ENCODE results near the gene RAVER2. TPM values are rescaled to one million over a fixed set of nuclear protein-coding genes. Genes with fewer than 3 reads are reported as not detected.

Gene RAVER2
- polyA plus RNA-seq, 4 donors = 23.7 to 29.1 (median 28.5) TPM

GRCh38 chr1:64872067-64872466 lies 127.2 kb downstream of the RAVER2 start:
- no peak for DNase-seq (ENCODE audit: low read depth in 4 of 4, low spot score in 3 of 4)

- no peak for DNase-seq (ENCODE audit: low read depth in 4 of 4, low spot score in 3 of 4)
Observed at GRCh38 chr1:64873576-64873975, 128.7 kb downstream of the RAVER2 start.

GRCh38 chr1:64874666-64875065 lies 129.8 kb downstream of the RAVER2 start:
- DNase-seq (ENCODE audit: low read depth in 4 of 4, low spot score in 3 of 4) = no peak

- no peak for DNase-seq (ENCODE audit: low read depth in 4 of 4, low spot score in 3 of 4)
Observed at GRCh38 chr1:64875101-64875500, 130.2 kb downstream of the RAVER2 start.

GRCh38 chr1:64875606-64876005 lies 130.7 kb downstream of the RAVER2 start:
- no peak for DNase-seq (ENCODE audit: low read depth in 4 of 4, low spot score in 3 of 4)

GRCh38 chr1:64877151-64877550 lies 132.3 kb downstream of the RAVER2 start:
- no peak for DNase-seq (ENCODE audit: low read depth in 4 of 4, low spot score in 3 of 4)

GRCh38 chr1:64877598-64877997 lies 132.7 kb downstream of the RAVER2 start:
- no peak for DNase-seq (ENCODE audit: low read depth in 4 of 4, low spot score in 3 of 4)

GRCh38 chr1:64878090-64878489 lies 133.2 kb downstream of the RAVER2 start:
- DNase-seq (ENCODE audit: low read depth in 4 of 4, low spot score in 3 of 4) = no peak

- no peak for DNase-seq (ENCODE audit: low read depth in 4 of 4, low spot score in 3 of 4)
Observed at GRCh38 chr1:64878931-64879611, 134.2 kb downstream of the RAVER2 start.

GRCh38 chr1:64880449-64880848 lies 135.6 kb downstream of the RAVER2 start:
- DNase-seq (ENCODE audit: low read depth in 4 of 4, low spot score in 3 of 4) = no peak

GRCh38 chr1:64881281-64881680 lies 136.4 kb downstream of the RAVER2 start:
- no peak for DNase-seq (ENCODE audit: low read depth in 4 of 4, low spot score in 3 of 4)

Other genes starting within 250 kb of the RAVER2 start
- gene JAK1, start 221.5 kb downstream of the RAVER2 start, polyA plus RNA-seq (ENCODE audit: insufficient read length in 4 of 4) = 100 to 1,000 TPM in 3 of 4 donors, 10 to 100 TPM in 1; 95.2 to 118 (median 113) TPM

Measured in right renal pelvis (tissue), 4 donors.